K562 (cell line): ENCODE results near the gene WDR18.

Experiments used
- ATF3 ChIP-seq, 2 experiments: fragments of 450-650 bp in 1 of 2; sonication (generic) in 1 of 2; formaldehyde crosslinking in 1 of 2; IDR thresholded peaks in 1 of 2; conservative IDR thresholded peaks in 1 of 2; 2 replicates each; pipeline versions ENCODE4 v1.6.1 to v1.8.1; 2016 to 2023; ENCODE audit warnings: mild to moderate bottlenecking in 2 of 2, moderate library complexity in 2 of 2, inconsistent platforms in 1 of 2, missing genetic modification reagents in 1 of 2
- ATF7 ChIP-seq: fragments of 450-650 bp; IDR thresholded peaks from 2 replicates; pipeline ENCODE4 v1.7.1; 2014; ENCODE audit warnings: mild to moderate bottlenecking, moderate library complexity
- REST ChIP-seq, 2 experiments: fragments of 450-650 bp; formaldehyde crosslinking in 1 of 2; IDR thresholded peaks; 2 replicates each; pipeline versions ENCODE4 v1.4.0 to v1.6.1; 2014 to 2020; ENCODE audit warnings: mild to moderate bottlenecking in 2 of 2, borderline replicate concordance in 1 of 2, low read depth in 1 of 2
- SETDB1 ChIP-seq: IDR thresholded peaks from one replicate; pipeline ENCODE4 v1.6.1; 2012; ENCODE audit warnings: low read length, control low read depth, inconsistent platforms
- ZNF140 ChIP-seq: fragments of 250-450 bp; sonication (Bioruptor Pico); IDR thresholded peaks from 2 replicates; pipeline ENCODE4 v1.8.0; 2021; ENCODE audit warnings: moderate library complexity, mild to moderate bottlenecking, inconsistent platforms

- TF ChIP-seq REST (IDR thresholded peaks at IDR 0.05; ENCODE audit: borderline replicate concordance) (no peak), REST (CRISPR knock-in tag; IDR thresholded peaks at IDR 0.05; ENCODE audit: low read depth) (no peak), SETDB1 (no peak), ATF3 (IDR thresholded peaks at IDR 0.05) (no peak), ATF3 (CRISPR knock-in tag; conservative IDR thresholded peaks at IDR 0.05) (no peak), ATF7 (no peak), ZNF140 (CRISPR knock-in tag) (no peak)
These were observed 5.4 kb downstream of the WDR18 start for GRCh38 chr19:989381-990081.
